HepG2 (cell line): ENCODE data around the gene WDR6. TPM values are rescaled to one million over a fixed set of nuclear protein-coding genes. Genes with fewer than 3 reads are reported as not detected.

Experiments
- AHR ChIP-seq: IDR thresholded peaks from 2 replicates; pipeline ENCODE4 v1.6.1; 2018; ENCODE audit warnings: missing genetic modification reagents, missing compliant biosample characterization
- DMTF1 ChIP-seq: sonication (generic); formaldehyde crosslinking; IDR thresholded peaks from 2 replicates; pipeline ENCODE4 v1.4.0; 2020; ENCODE audit warnings: mild to moderate bottlenecking, missing genetic modification reagents
- HDAC2 ChIP-seq: sonication (generic); formaldehyde crosslinking; IDR thresholded peaks from 2 replicates; pipeline ENCODE4 v1.4.0; 2020; ENCODE audit warnings: missing genetic modification reagents
- IKZF1 ChIP-seq: fragments of 450-650 bp; IDR thresholded peaks from 2 replicates; pipeline ENCODE4 v1.7.1; 2016
- KDM4B ChIP-seq: sonication (generic); formaldehyde crosslinking; IDR thresholded peaks from 2 replicates; pipeline ENCODE4 v1.4.0; 2020; ENCODE audit warnings: missing genetic modification reagents
- REST ChIP-seq, 2 experiments: IDR thresholded peaks; 2 replicates each; pipeline ENCODE4 v1.6.1; 2011 to 2012; ENCODE audit warnings: low read length in 2 of 2, borderline replicate concordance in 1 of 2, low read depth in 1 of 2, mild to moderate bottlenecking in 1 of 2, moderate library complexity in 1 of 2
- U2AF1 ChIP-seq: fragments of 200-400 bp; formaldehyde crosslinking; optimal IDR thresholded peaks from 2 replicates; pipeline ENCODE3; 2017; ENCODE audit warnings: mild to moderate bottlenecking, low read depth, low read length
- ZBTB49 ChIP-seq: sonication (generic); formaldehyde crosslinking; IDR thresholded peaks from 2 replicates; pipeline ENCODE4 v1.4.0; 2020; ENCODE audit warnings: missing genetic modification reagents, borderline replicate concordance
- ZNF407 ChIP-seq: sonication (generic); formaldehyde crosslinking; IDR thresholded peaks from one replicate; pipeline ENCODE4 v1.5.1; 2020; ENCODE audit warnings: mild to moderate bottlenecking, missing genetic modification reagents; ENCODE audit errors: not compliant biosample characterization
- ZNF598 ChIP-seq: sonication (generic); formaldehyde crosslinking; IDR thresholded peaks from 2 replicates; pipeline ENCODE4 v1.5.1; 2020; ENCODE audit warnings: mild to moderate bottlenecking, missing genetic modification reagents, borderline replicate concordance
- polyA plus RNA-seq, 8 experiments: library from polyadenylated mRNA; depleted of rRNA in 3 of 8; stranded (reverse) in 7 of 8; unstranded in 1 of 8; fragments of >200 nt; fragmentation: Illumina TruSeq in 4 of 8; extraction: Trizol in 4 of 8; gene quantifications; 2 replicates each; pipeline versions ENCODE4 v1.2.1 to v1.2.3, GENCODE V29; 2011 to 2016; ENCODE audit warnings: low read depth in 4 of 8, missing spikeins in 1 of 8, mixed read lengths in 1 of 8; ENCODE audit not compliant: insufficient read depth in 1 of 8
- total RNA-seq, 5 experiments: library from RNA; depleted of rRNA; stranded (reverse); fragments of >200 nt; fragmentation: Illumina TruSeq; extraction: Trizol; gene quantifications; 2 replicates each; pipeline ENCODE4 v1.2.3, GENCODE V29; 2016; ENCODE audit warnings: low read depth in 1 of 5

Gene WDR6
- total and polyA plus RNA-seq, 2 of the 13 experiments (the other 11 are each of a cell fraction or from before 2014, with no cell fraction given) = 73.4 to 139 TPM

GRCh38 chr3:49028673-49029562 lies 21.7 kb downstream of the WDR6 start, which contains the start of gene IMPDH2 (continued):
- TF ChIP-seq ZNF407 (peak; percentile 71), ZNF598 (CRISPR knock-in tag) (peak; percentile 88; the same call in 1 of the 2 replicates), IKZF1 (no peak), KDM4B (CRISPR knock-in tag) (peak; percentile 96), DMTF1 (no peak), HDAC2 (peak; percentile 77), REST (IDR thresholded peaks at IDR 0.05; ENCODE audit: borderline replicate concordance in 1 of 2, low read depth in 1 of 2, low read length in 2 of 2) (peak in 1 of 2 experiments; percentile 38; a peak in 1 of 4 replicates), ZBTB49 (no peak), U2AF1 (peak; percentile 30), AHR (peak; percentile 92; the same call in 1 of the 2 replicates)
